Measurements from ENCODE around the gene SERHL2.
"Not testable (repeated sequence)": the region's sequence is repeated elsewhere in the genome, so short reads cannot be mapped to it uniquely, and the experiment has no call there.

The SERHL2 gene

DNA sequence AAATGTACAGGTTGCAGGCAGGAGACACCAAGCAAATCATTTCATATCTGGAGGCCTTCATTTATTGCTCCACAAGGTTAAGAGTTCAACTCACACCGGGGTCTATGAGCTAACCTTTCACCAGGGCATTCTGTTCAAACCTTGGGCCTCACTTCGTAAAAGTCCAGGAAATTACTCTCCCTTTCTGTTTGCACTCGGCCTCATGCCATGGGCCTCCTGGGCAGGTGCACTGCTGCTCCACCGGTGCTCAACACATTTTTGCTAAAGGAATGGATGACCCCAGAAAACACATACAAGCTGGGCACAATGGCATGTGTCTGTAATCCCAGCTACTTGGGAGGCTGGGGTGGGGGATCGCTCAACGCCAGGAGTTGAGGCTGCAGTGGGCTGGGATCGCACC is 17.6 kb upstream of the SERHL2 start:
- DNase-seq, result no peak

DNA sequence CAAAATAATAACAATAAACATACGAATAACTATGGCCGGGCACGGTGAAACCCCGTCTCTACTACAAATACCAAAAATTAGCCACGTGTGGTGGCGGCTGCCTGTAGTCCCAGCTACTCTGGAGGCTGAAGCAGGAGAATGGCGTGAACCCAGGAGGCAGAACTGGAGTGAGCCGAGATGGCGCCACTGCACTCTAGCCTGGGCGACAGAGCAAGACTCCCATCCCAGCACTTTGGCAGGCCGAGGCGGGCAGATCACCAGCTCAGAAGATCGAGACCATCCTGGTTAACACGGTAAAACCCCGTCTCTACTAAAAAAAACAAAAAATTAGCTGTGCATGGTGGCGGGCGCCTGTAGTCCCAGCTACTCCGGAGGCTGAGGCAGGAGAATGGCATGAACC is 17.1 kb upstream of the SERHL2 start:
- DNase-seq, result not testable (repeated sequence)

DNA sequence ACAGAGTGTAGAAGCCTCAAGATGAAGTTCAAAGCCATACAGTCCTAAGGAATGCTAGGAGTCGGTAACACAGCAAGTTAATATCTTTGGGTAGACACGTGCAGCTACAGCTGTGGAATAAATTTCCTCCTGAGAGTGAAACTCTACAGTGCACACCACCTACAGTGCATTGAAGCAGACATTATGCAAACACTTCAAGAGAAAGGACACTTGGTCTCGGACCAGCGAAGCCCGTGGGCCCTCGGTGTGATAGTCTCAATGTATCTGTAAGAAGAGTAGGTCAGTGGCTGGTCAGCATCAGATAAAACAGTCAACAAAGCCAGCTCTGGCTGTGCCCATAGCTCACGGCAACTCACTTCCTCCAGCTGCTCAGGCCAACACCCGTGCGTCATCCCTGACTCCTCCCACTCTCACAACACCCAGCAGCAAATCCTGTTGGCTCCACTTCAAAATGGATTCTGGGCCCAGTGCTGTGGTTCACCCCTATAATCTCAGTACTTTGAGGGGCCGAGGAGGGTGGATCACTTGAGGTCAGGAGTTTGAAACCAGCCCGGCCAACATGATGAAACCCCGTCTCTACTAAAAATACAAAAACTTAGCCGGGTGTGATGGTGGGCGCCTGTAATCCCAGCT is 16.4 kb upstream of the SERHL2 start:
- not testable (repeated sequence) for DNase-seq

DNA sequence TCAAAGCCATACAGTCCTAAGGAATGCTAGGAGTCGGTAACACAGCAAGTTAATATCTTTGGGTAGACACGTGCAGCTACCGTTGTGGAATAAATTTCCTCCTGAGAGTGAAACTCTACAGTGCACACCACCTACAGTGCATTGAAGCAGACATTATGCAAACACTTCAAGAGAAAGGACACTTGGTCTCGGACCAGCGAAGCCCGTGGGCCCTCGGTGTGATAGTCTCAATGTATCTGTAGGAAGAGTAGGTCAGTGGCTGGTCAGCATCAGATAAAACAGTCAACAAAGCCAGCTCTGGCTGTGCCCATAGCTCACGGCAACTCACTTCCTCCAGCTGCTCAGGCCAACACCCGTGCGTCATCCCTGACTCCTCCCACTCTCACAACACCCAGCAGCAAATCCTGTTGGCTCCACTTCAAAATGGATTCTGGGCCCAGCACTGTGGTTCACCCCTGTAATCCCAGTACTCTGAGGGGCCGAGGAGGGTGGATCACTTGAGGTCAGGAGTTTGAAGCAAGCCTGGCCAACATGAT is 14.5 kb upstream of the SERHL2 start:
- not testable (repeated sequence) for DNase-seq

DNA sequence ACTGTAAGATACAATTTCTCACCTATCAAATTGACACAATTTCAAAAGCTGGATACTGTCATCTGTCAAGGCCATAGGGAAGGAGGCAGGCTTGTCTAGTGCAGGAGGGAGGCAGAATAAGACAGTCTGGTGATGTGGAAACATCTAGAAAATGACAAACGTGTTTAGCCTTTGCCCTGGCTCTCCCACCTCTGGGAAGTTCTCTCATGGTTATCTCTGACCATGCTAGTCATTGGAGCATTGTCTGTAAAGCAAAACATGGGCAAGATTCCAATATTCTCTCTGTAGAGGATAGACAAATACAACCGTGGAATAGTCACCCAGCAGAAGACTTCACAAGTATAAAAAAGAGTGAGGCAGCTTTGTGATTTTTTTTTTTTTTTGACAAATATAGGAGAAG is 9.1 kb upstream of the SERHL2 start:
- no peak for DNase-seq

DNA sequence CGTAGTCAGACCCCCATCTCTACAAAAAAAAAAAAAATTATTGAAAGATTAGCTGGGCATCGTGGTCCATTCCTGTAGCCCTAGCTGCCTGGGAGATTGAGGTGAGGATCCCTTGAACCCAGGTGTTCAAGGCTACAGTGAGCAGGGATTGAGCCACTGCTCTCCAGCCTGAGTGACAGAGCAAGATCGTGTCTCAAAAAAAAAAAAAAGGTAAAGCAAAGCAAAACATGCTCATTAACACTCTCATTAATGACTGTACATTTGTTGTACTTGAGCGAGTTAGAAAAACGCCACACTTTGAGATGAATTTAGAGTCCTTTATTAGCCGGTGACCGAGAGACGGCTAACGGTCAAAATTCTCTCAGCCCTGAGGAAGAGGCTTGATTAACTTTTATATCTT is 6.2 kb upstream of the SERHL2 start:
- DNase-seq, result no peak

DNA sequence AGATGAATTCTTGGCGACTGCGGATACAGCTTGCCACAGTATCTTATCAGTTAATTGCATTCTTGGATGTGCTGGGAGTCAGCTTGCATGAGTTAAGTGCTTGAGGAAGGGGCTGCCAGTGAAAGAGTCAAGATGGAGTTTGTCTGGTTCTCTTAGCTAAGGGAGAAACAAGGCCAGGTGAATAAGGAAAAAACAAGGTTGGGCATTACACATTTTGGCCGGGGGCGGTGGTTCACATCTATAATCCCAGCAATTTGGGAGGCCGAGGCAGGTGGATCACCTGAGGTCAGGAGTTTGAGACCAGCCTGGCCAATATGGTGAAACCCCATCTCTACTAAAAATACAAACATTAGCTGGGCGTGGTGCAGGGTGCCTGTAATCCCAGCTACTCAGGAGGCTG is 5.6 kb upstream of the SERHL2 start:
- DNase-seq, result not testable (repeated sequence)

DNA sequence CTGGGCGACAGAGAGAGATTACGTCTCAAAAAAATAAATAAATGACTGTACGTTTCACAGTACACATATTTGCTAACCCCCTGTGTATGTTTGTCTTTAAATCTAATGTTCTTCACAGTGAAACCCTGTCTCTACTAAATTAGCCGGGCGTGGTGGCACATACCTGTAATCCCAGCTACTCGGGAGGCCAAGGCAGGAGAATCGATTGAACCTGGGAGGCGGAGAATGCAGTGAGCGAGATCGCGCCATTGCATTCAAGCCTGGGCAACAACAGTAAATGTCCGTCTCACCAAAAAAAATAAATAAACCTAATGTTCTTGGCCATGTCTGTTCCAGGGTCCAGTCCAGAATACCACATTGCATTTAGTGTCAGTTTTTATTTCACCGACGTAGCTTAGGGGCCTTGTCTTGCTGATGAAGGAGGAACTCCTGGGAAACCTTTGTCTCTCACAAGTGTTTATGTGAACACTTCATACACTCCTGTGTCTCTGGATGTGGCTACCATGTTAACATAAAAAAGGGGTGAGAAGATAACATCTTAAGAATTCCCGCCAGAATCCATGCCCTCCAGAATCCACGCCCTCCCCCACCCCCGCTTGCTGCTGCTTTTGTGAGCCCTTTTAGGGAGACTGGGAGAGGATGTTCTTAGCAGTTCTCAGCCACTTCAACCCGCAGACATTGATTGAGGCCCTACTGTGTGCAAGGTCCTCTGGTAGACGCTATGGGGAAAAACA is 5.0 kb upstream of the SERHL2 start:
- no peak for DNase-seq

DNA sequence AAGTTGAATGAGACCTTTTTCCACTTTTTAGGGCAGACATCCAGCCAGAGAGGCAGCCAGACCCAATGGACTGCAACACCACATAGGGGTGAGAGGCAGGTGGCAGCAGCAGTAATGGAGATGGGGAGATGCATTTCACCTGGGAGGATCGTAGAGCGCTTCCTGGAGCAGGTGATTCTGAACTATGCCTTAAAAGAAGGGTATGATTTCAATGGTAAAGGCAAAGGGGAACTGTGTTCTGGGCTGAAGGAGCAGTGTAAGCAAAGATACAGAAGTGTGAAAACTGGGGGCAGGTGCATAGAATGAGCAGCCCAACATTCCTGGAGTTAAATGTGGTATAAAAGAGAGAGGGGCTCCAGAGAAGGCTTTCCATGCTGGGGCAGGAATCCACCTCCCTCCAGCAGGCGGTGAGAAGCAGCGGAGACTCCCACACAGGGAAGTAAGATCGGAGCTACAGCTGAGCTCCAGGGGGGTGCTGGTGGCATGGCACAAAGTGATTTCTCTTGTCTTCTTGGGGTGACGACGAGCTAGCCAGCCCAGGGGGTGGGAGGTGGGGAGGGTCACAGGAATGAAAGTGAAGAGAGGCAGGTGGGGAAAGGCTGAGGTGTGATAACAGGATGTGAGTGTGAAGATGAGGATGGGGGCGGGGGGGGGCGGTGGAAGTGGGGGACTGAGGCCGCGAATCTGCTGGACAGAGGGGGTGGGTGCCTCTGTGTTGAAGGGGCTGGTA is 4.3 kb upstream of the SERHL2 start:
- DNase-seq, result no peak

DNA sequence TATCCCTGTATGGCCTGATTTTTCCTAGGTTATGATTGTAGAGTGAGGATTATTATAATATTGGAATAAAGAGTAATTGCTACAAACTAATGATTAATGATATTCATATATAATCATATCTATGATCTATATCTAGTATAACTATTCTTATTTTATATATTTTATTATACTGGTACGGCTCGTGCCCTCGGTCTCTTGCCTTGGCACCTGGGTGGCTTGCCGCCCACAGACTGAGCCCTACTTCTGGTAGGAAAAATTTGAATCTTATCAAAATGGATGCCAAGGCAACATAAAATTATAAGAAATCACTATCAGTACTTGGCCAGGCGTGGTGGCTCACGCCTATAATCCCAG is 1.5 kb upstream of the SERHL2 start:
- DNase-seq, result not testable (repeated sequence)

DNA sequence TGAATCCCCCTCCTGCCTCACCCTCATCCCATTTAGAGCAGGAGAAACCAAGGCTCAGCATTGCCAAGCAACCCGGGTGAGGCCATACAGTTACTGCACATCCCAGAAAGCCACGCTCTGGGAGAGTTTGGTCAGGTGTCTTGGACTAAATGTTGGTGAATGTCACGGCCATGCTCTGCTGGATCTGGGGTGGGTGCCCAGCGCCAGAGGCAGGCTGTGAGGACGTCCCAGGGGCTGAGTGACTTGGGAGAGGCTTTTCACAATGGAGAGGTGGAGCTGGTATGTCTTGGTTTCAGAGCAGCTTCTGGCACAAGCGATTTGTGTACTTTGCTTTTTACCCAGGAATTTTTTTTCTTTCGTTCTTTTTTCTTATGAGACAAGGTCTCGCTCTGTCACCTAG is 6.6 kb downstream of the SERHL2 start:
- DNase-seq, result no peak

DNA sequence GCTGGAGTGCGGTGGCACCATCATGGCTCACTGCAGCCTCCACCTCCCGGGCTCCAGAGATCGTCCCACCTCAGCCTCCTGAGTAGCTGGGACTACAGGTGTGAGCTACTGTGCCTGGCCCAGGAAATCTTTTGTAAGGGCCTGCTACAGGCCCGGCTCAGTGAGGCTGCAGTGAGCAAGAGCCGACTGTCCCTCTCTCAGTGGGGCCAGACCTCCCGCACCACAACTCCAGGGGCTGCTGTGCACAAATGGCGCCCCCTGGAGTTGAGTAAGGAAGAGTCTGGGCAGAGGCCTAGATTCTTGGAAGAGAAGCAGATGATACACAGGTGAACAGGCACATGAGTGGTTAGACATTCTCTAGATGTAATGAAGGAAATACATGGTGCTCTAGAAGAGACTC is 7.0 kb downstream of the SERHL2 start:
- no peak for DNase-seq

DNA sequence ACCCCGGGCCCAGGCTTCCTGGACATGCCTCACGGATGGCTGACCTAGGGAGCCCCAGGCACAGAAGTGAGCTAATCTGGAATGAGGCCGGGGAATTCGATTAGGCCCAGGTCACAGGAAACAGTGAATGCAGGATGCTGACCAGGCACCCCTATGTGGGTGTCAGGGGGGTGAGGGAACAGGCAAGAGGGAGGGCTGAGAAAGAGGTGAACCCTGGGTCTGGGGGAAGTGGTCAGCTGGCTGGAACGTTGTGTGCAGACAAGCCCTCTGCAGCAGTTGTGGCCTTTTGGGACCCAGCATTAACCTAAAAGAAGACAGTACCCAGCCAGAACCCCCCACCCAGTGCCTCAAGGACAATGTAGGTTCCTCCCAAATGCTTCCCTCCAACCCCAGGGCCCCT is 8.1 kb downstream of the SERHL2 start:
- no peak for DNase-seq

DNA sequence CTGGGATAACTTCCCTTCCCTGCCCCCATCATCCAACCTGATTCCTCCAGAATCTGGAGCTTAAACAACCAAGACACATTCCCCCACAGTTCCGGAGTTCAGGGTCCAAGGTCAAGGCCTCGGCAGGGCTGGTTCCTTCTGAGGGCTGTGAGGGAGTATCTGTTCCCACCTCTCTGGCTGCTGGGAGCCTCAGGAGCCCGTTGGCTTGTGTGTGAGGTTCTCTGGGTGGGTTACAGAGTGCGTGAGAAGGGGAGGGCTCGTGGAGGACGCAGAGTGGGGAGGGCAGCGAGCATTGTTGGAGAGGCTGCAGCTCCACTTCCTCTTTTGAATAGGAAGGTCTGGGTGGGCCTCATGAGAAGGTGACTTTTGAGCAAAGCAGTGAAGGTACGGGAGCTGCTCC is 8.5 kb downstream of the SERHL2 start:
- no peak for DNase-seq

DNA sequence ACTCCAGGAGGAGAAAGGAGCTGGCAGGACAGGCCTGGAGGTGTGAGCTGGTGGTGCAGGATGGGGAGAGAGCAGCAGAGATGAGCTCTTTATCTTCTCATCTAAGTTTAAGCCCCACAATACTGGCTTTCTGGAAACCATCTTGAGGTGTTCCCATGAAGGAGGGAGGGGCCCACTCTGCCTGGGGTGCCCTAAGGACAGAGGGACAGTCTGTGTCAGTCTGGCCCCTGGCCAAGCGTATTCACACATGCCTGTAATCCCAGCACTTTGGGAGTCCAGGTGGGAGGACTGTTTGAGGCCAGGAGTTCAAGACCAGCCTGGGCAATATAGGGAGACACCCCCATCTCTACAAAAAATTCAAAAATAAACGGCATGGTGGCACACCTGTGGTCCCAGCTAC is 8.9 kb downstream of the SERHL2 start:
- DNase-seq, result no peak

DNA sequence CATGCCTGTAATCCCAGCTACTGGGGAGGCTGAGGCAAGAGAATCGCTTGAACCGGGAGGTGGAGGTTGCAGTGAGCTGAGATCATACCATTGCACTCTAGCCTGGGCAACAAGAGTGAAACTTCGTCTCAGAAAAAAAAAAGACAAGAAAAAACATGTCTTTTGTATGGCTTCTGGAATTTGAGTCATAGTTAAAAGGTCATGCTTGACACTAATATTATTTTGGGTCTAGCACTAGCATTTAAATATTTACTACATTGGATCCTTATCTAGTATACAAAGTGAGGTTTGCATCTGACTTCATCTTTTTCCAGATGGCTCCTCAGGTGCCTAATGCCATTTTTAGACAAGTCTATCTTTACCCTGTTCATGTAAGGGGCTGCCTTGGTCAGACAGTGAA is 10.2 kb downstream of the SERHL2 start:
- not testable (repeated sequence) for DNase-seq

DNA sequence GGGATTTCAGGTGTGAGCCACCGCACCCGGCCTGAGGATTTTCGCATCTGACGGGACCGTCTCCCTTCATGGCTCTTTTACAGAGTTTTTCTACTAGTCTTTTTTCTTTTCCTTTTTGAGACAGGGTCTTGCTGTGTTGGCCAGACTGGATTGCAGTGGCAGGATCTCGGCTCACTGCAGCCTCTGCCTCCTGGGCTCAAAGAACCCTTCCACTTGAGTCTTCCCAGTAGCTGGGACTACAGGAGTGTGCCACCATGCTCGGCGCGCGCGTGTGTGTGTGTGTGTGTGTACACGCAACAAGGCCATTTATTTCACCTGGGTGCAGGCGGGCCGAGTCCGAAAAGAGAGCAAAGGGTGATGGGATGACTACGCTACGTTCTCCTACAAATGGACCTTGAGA is 10.9 kb downstream of the SERHL2 start:
- no peak for DNase-seq

DNA sequence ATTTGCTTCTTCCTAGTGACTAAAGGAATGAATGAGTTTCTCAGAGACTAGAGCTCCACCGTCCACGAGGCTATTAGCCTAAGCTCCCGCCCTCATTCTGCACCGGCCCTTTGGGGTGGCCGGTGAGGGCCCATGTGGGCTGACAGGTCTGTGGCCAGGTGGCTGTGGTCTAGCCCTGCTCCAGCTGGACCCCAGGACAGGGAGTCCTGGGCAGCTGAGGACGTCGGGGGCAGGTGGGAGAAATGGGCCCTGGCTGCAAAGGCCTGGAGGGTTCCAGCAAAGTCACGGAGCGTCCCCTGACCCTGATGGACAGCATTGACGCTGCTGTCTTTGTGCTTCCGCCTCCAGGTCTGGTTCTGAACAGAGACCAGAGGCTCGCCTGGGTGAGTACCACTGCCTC is 12.2 kb downstream of the SERHL2 start:
- no peak for DNase-seq

DNA sequence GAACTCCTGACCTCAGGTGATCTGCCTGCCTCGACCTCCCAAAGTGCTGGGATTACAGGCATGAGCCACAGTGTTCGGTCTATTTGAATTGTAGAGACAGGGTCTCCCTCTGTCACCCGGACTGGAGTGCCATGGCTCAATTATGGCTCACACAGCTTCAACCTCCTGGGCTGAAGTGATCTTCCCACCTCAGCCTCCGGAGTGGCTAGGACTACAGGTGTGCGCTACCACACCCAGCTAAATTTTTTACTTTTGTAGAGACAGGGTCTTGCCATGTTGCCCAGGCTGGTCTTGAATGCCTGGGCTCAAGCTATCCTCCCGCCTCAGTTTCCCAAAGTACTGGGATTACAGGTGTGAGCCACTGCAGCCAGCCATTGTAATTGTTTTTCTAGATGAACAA is 14.2 kb downstream of the SERHL2 start:
- DNase-seq, result not testable (repeated sequence)

DNA sequence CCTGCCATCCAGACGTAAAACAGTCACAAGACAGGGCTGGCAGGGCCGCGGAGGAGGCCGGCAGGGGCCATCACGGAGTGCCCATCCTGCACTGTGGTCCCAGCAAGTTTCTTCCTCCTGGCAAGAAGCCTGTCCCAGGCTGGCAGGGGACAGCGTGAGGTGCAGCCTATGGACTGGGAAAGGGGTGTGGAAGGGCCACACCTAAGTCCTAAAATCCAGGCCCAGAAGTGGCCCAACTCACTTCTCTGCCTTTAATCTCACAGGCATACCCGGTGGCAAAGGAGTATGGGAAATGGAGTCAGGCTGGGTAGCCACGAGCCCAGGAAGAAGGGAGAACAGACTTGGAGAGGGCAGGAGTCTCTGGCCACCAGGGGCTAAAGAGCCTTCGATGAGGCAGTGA is 16.8 kb downstream of the SERHL2 start:
- DNase-seq, result not testable (repeated sequence)

DNA sequence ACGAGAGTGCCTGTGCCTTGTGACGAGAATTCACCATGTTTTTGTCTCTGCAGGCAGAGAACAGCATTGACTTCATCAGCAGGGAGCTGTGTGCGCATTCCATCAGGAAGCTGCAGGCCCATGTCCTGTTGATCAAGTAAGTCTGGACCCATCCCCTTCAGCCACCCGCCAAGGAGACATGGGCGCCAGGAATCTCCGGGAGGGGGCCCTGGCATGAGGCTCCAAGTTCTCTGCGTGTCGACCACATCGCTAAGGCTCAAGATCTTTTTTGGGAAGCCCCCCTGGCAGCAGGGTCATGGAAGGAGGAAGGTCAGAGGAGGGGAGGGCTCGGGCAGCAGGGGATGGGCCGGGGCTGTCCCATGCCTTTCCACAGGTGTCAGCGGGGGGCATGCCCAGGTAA is 17.3 kb downstream of the SERHL2 start:
- DNase-seq, result not testable (repeated sequence)

DNA sequence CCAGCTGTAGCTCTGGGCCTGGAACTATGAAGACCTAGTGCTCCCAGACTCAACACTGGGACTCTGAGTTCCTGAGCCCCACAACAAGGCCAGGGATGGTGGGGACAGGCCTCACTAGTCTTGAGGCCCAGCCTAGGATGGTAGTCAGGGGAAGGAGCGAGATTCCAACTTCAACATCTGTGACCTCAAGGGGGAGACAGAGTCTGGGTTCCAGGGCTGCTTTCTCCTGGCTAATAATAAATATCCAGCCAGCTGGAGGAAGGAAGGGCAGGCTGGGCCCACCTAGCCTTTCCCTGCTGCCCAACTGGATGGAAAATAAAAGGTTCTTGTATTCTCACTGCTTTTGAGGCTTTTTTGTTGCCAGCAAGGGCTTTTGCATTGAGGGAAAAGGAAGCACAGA is 20.3 kb downstream of the SERHL2 start:
- DNase-seq, result not testable (repeated sequence)

DNA sequence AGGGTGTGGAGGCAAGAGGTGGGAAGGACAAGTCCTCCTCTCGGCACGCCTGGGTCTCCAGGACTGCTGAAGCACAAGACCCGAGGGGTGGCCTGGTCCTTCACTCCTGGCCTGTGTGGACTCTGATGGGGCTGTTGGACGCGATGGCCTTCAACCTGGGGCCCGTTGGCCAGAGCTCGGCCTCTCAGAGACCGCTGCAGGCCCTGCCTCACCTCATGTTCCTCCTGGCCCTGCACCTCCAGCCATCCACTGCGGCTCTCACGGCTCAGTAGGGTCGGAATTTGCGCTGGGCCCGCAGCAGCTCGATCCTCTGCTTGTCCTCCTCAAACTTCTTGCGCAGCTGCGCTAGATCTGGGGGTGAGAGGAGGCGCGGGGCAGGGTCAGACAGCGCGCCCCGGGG is 20.7 kb downstream of the SERHL2 start:
- not testable (repeated sequence) for DNase-seq

DNA sequence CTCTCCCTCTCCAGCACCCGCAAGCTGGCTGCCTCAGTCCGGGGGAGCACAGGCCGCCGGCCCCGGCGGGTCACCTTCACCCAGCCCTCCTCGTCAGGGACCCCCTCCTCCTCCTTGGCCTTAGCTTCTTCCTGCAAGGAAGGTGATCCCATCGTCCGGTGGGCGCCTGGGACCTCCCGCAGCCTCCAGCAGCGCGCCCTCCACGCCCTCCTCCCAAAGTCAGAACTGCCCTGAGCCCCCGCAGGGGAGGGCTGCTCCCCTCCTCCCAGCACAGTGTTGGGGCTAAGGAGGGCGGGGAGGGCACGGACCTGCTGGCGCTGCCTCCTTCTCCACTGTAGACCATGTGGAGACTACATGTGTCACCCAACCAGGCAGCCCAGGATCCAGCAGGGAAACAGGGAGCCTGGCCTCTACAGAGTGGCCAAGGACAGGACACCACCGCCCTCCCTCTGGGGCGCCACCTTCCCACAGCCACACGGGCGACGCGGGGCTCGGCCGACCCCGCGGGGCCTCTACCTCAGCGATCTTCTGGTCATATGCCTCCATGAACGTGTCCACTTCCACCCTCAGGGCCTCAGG is 22.3 kb downstream of the SERHL2 start:
- DNase-seq, result not testable (repeated sequence)
